HG03442 (cell line): Measurements from ENCODE around the gene CYP27A1.

ENCODE experiments used
- ATAC-seq: cut with Tn5 transposase; IDR thresholded peaks from one replicate; pipeline ENCODE4 v1.9.1; 2021; ENCODE audit warnings: mild to moderate bottlenecking, moderate library complexity; ENCODE audit not compliant: unreplicated experiment

Gene CYP27A1

GRCh38 chr2:218856167-218856895, 74.4 kb downstream of the CYP27A1 start:
- no peak for ATAC-seq

- ATAC-seq, result no peak
Observed at GRCh38 chr2:218856896-218857243, 74.9 kb downstream of the CYP27A1 start.

GRCh38 chr2:218857371-218858137, 75.6 kb downstream of the CYP27A1 start:
- ATAC-seq, result no peak

- no peak for ATAC-seq
Observed at GRCh38 chr2:218858138-218858445, 76.1 kb downstream of the CYP27A1 start.

GRCh38 chr2:218858671-218859555, 77.0 kb downstream of the CYP27A1 start:
- ATAC-seq, result no peak

GRCh38 chr2:218859556-218859987, 77.6 kb downstream of the CYP27A1 start, which contains the start of gene WNT6:
WNT6 (plus strand) TSS chr2:218859805; CDS start chr2:218860038, 233 bp downstream.
- ATAC-seq, result no peak

GRCh38 chr2:218859988-218860831, 78.3 kb downstream of the CYP27A1 start:
- ATAC-seq, result no peak

- no peak for ATAC-seq
Observed at GRCh38 chr2:218860950-218861381, 79.0 kb downstream of the CYP27A1 start.

GRCh38 chr2:218861645-218862318, 79.8 kb downstream of the CYP27A1 start:
- ATAC-seq, result no peak

GRCh38 chr2:218863021-218863520, 81.1 kb downstream of the CYP27A1 start:
- no peak for ATAC-seq
